ENCODE data around the gene LTK. TPM values are rescaled to one million over a fixed set of nuclear protein-coding genes. Genes with fewer than 3 reads are reported as not detected.

LTK gene
- total RNA-seq, 3 donors from 2014 or later (not counting 1 experiment from before 2014, with no cell fraction given), result 0.56 to 4.9 (median 1.7) TPM

DNA sequence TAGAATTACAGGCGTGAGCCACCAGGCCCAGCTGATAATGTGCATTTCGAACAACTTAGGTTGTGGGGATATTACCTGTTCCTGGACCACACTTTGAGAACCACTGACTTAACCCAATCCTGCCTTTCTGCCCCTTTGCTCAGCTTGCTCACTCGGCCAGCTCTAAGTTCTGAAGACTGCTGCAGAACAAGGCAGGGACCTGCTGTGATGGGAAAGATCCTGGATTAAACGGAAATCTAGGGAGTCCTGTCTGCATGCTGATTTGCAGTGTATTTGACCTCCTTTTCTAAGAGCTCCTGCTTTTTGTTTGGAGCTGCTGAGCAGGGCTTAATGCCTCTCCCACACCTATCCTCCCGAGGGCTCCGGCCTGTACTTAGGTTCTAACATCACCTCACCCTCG lies 2.9 kb downstream of the LTK start:
- H3K9me3 ChIP-seq (ENCODE audit: control insufficient read depth, insufficient read depth, low read length), result no peaks in the 10 kb centered on the region
- ATAC-seq (no peak), DNase-seq (no peak)
- no peak overlapping the region for H3K4me3 ChIP-seq (ENCODE audit: low read length)
- no peak overlapping the region for H3K27ac Mint-ChIP-seq
- peaks cover 0 to 19% of the 10 kb centered on the region in 2 donors for H3K27me3 Mint-ChIP-seq (ENCODE audit: low read depth in 2 of 2)
- TF ChIP-seq, protein P1, sequence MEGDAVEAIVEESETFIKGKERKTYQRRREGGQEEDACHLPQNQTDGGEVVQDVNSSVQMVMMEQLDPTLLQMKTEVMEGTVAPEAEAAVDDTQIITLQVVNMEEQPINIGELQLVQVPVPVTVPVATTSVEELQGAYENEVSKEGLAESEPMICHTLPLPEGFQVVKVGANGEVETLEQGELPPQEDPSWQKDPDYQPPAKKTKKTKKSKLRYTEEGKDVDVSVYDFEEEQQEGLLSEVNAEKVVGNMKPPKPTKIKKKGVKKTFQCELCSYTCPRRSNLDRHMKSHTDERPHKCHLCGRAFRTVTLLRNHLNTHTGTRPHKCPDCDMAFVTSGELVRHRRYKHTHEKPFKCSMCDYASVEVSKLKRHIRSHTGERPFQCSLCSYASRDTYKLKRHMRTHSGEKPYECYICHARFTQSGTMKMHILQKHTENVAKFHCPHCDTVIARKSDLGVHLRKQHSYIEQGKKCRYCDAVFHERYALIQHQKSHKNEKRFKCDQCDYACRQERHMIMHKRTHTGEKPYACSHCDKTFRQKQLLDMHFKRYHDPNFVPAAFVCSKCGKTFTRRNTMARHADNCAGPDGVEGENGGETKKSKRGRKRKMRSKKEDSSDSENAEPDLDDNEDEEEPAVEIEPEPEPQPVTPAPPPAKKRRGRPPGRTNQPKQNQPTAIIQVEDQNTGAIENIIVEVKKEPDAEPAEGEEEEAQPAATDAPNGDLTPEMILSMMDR (IDR thresholded peaks at IDR 0.05), result no peak
- peaks cover 25 to 26% of the 10 kb centered on the region in 2 donors for H3K4me1 Mint-ChIP-seq
- no peaks in the 10 kb centered on the region for H3K36me3 ChIP-seq (ENCODE audit: control insufficient read depth, insufficient read depth, low read length)
- peaks cover 16% of the 10 kb centered on the region for H3K27me3 ChIP-seq (ENCODE audit: control insufficient read depth, insufficient read depth, low read length)
- H3K4me1 ChIP-seq (ENCODE audit: control insufficient read depth, insufficient read depth, low read length), result peaks cover 34% of the 10 kb centered on the region
- H3K4me3 Mint-ChIP-seq, result no peak overlapping the region
- no peaks in the 10 kb centered on the region for H3K9me3 Mint-ChIP-seq
- no peaks in the 10 kb centered on the region for H3K36me3 Mint-ChIP-seq
- no peak overlapping the region for H3K27ac ChIP-seq (ENCODE audit: low read length)
- intact Hi-C loops (cut with micrococcal nuclease), result no loop called here
- 86% methylated on average over 7 of the region's 7 CpGs for WGBS (ENCODE audit: insufficient coverage)

DNA sequence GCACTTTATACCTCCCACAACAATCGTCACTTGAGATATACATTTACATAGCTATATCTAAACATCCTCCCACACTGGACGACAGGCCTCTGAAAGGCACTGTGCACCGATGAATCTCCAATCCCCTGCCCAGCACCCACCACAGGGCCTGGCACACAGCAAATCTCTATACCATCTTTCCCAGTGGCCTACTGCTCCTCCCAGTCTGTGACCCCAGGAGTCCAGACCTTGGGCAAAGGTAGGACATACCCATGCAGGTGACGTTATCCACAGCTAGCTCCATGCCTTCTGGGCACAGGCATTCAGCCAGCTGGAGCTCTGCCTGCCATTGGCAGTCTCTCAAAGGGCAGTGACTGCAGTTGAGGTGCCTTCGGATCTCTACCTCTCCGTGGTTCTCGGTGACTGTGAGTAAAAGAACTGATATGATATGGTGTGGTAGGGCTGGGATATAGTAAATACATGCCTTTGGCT lies 5.8 kb downstream of the LTK start:
- Mint-ChIP-seq H3K4me3 (no peak overlapping the region), H3K4me1 (peaks cover 10 to 18% of the 10 kb centered on the region in 2 donors), H3K36me3 (no peaks in the 10 kb centered on the region), H3K9me3 (no peaks in the 10 kb centered on the region), H3K27ac (no peak overlapping the region), H3K27me3 (ENCODE audit: low read depth in 2 of 2) (peaks cover 0 to 19% of the 10 kb centered on the region in 2 donors)
- intact Hi-C loops (cut with micrococcal nuclease), result no loop called here
- Histone ChIP-seq H3K27me3 (ENCODE audit: control insufficient read depth, insufficient read depth, low read length) (peaks cover 13% of the 10 kb centered on the region), H3K9me3 (ENCODE audit: control insufficient read depth, insufficient read depth, low read length) (no peaks in the 10 kb centered on the region), H3K4me1 (ENCODE audit: control insufficient read depth, insufficient read depth, low read length) (peaks cover 23% of the 10 kb centered on the region), H3K36me3 (ENCODE audit: control insufficient read depth, insufficient read depth, low read length) (no peaks in the 10 kb centered on the region), H3K4me3 (ENCODE audit: low read length) (no peak overlapping the region), H3K27ac (ENCODE audit: low read length) (no peak overlapping the region)
- TF ChIP-seq, protein P1 (IDR thresholded peaks at IDR 0.05), result no peak
- no peak for ATAC-seq
- DNase-seq, result no peak
- 91% methylated on average over 7 of the region's 7 CpGs for WGBS (ENCODE audit: insufficient coverage)

DNA sequence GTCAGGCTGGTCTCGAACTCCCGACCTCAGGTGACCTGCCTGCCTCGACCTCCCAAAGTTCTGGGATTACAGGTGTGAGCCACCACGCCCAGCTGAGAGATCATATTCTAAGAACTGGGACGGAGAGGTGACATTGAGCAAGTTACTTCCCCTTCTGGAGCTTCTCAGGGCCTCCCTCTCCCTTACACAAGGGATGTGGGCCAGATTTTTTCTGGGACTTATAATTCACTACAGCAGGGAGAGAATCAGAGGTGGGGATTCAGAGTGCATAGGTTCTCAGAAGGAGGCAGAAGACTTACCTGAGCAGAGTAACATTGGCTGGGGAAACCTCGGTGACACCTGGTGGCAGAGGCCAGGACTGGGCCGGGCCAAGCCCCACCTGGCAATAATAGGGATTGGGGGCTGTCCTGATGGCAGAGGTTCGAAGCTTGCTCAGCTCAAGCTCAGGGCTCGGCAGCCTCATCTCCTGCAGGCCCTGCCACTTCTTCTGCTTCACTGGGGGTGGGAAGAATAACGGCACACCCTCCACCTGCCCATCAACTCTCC lies 6.8 kb downstream of the LTK start:
- H3K4me3 Mint-ChIP-seq, result no peak overlapping the region

More for the DNA sequence above, 6.8 kb downstream of the LTK start:
- Histone ChIP-seq H3K27me3 (ENCODE audit: control insufficient read depth, insufficient read depth, low read length) (peaks cover 12% of the 10 kb centered on the region), H3K4me3 (ENCODE audit: low read length) (no peak overlapping the region), H3K36me3 (ENCODE audit: control insufficient read depth, insufficient read depth, low read length) (no peaks in the 10 kb centered on the region), H3K4me1 (ENCODE audit: control insufficient read depth, insufficient read depth, low read length) (peaks cover 23% of the 10 kb centered on the region), H3K9me3 (ENCODE audit: control insufficient read depth, insufficient read depth, low read length) (no peaks in the 10 kb centered on the region), H3K27ac (ENCODE audit: low read length) (no peak overlapping the region)
- H3K4me1 Mint-ChIP-seq, result peaks cover under 1 to 19% of the 10 kb centered on the region in 2 donors
- peak in 1 of 2 donors; percentile 39 for DNase-seq
- no peak for ATAC-seq
- H3K27ac Mint-ChIP-seq, result no peak overlapping the region
- H3K9me3 Mint-ChIP-seq, result no peaks in the 10 kb centered on the region
- H3K27me3 Mint-ChIP-seq (ENCODE audit: low read depth in 2 of 2), result peaks cover 0 to 17% of the 10 kb centered on the region in 2 donors
- TF ChIP-seq, protein P1 (IDR thresholded peaks at IDR 0.05), result no peak
- WGBS (ENCODE audit: insufficient coverage), result 81% methylated on average over 10 of the region's 10 CpGs
- no peaks in the 10 kb centered on the region for H3K36me3 Mint-ChIP-seq
- intact Hi-C loops (cut with micrococcal nuclease), result no loop called here

Measured in natural killer cell (primary cell).